ENCODE data around the gene ANKRD29.

Gene ANKRD29

GRCh38 chr18:23636071-23636399, 26.7 kb downstream of the ANKRD29 start:
- DNase-seq (ENCODE audit: low read depth): no peak
- TF ChIP-seq CTCF (IDR thresholded peaks at IDR 0.05; ENCODE audit: control insufficient read depth, extremely low read depth, insufficient read depth): no peak
- H3K4me3 ChIP-seq (ENCODE audit: low read depth, low read length): no peak overlapping the region

- TF ChIP-seq CTCF (IDR thresholded peaks at IDR 0.05; ENCODE audit: control insufficient read depth, extremely low read depth, insufficient read depth): no peak
- DNase-seq (ENCODE audit: low read depth): no peak
- H3K4me3 ChIP-seq (ENCODE audit: low read depth, low read length): no peak overlapping the region
These were observed 27.2 kb downstream of the ANKRD29 start for GRCh38 chr18:23635283-23636070.

GRCh38 chr18:23634692-23635091, 28.0 kb downstream of the ANKRD29 start:
- no peak for TF ChIP-seq CTCF (IDR thresholded peaks at IDR 0.05; ENCODE audit: control insufficient read depth, extremely low read depth, insufficient read depth)
- DNase-seq (ENCODE audit: low read depth): no peak
- H3K4me3 ChIP-seq (ENCODE audit: low read depth, low read length): no peak overlapping the region

GRCh38 chr18:23632615-23633014, 30.1 kb downstream of the ANKRD29 start:
- no peak for DNase-seq (ENCODE audit: low read depth)
- no peak overlapping the region for H3K4me3 ChIP-seq (ENCODE audit: low read depth, low read length)
- no peak for TF ChIP-seq CTCF (IDR thresholded peaks at IDR 0.05; ENCODE audit: control insufficient read depth, extremely low read depth, insufficient read depth)

GRCh38 chr18:23631746-23632145, 31.0 kb downstream of the ANKRD29 start:
- H3K4me3 ChIP-seq (ENCODE audit: low read depth, low read length): no peak overlapping the region
- no peak for TF ChIP-seq CTCF (IDR thresholded peaks at IDR 0.05; ENCODE audit: control insufficient read depth, extremely low read depth, insufficient read depth)
- DNase-seq (ENCODE audit: low read depth): no peak

GRCh38 chr18:23631312-23631711, 31.4 kb downstream of the ANKRD29 start:
- H3K4me3 ChIP-seq (ENCODE audit: low read depth, low read length): no peak overlapping the region
- no peak for TF ChIP-seq CTCF (IDR thresholded peaks at IDR 0.05; ENCODE audit: control insufficient read depth, extremely low read depth, insufficient read depth)

GRCh38 chr18:23629444-23629946, 33.2 kb downstream of the ANKRD29 start:
- peak; percentile 94 for DNase-seq (ENCODE audit: low read depth)
- no peak overlapping the region for H3K4me3 ChIP-seq (ENCODE audit: low read depth, low read length)
- TF ChIP-seq CTCF (IDR thresholded peaks at IDR 0.05; ENCODE audit: control insufficient read depth, extremely low read depth, insufficient read depth): peak; percentile 35; the same call in 1 of the 2 replicates

More at GRCh38 chr18:23631312-23631711, 31.4 kb downstream of the ANKRD29 start:
- no peak for DNase-seq (ENCODE audit: low read depth)
